H9 (cell line): ENCODE results near the gene APBB3. TPM values are rescaled to one million over a fixed set of nuclear protein-coding genes. Genes with fewer than 3 reads are reported as not detected.

ENCODE experiments used
- DNase-seq: peaks from one replicate; pipeline ENCODE4 v3.0.0-alpha.2; 2017
- H2AFZ ChIP-seq: one replicate; pipeline ENCODE4 v1.6.1; 2013; ENCODE audit warnings: mild to moderate bottlenecking, low read length, control low read depth, moderate library complexity
- H2AK5ac ChIP-seq: 2 replicates; pipeline ENCODE4 v1.6.1; 2013; ENCODE audit warnings: low read length, control low read depth, mixed read lengths; ENCODE audit not compliant: insufficient read length
- H2BK120ac ChIP-seq: one replicate; pipeline ENCODE4 v1.6.1; 2013; ENCODE audit warnings: low read depth, mild to moderate bottlenecking, low read length, control low read depth, inconsistent platforms; ENCODE audit not compliant: poor library complexity, severe bottlenecking
- H2BK12ac ChIP-seq: 2 replicates; pipeline ENCODE4 v1.6.1; 2013; ENCODE audit warnings: low read length, control low read depth, mixed read lengths, low read depth; ENCODE audit not compliant: insufficient read length
- H2BK15ac ChIP-seq: 2 replicates; pipeline ENCODE4 v1.6.1; 2013; ENCODE audit warnings: low read depth, low read length, control low read depth
- H2BK20ac ChIP-seq: one replicate; pipeline ENCODE4 v1.6.1; 2013; ENCODE audit warnings: low read depth, mild to moderate bottlenecking, low read length, control low read depth, inconsistent platforms; ENCODE audit not compliant: poor library complexity, severe bottlenecking
- H2BK5ac ChIP-seq: 2 replicates; pipeline ENCODE4 v1.6.1; 2013; ENCODE audit warnings: low read length, control low read depth, mixed read lengths; ENCODE audit not compliant: insufficient read length
- H3K14ac ChIP-seq: 2 replicates; pipeline ENCODE4 v1.6.1; 2013; ENCODE audit warnings: low read length, control low read depth; ENCODE audit not compliant: insufficient read depth
- H3K18ac ChIP-seq: 2 replicates; pipeline ENCODE4 v1.6.1; 2013; ENCODE audit warnings: low read depth, mild to moderate bottlenecking, mixed read lengths, low read length, control low read depth; ENCODE audit not compliant: insufficient read length
- H3K23ac ChIP-seq: 2 replicates; pipeline ENCODE4 v1.6.1; 2013; ENCODE audit warnings: low read length, control low read depth, mixed read lengths, low read depth; ENCODE audit not compliant: insufficient read length
- H3K23me2 ChIP-seq: 2 replicates; pipeline ENCODE4 v1.6.1; 2013; ENCODE audit warnings: low read depth, mild to moderate bottlenecking, mixed read lengths, low read length, control low read depth; ENCODE audit not compliant: insufficient read length, poor library complexity, severe bottlenecking
- H3K27ac ChIP-seq: 2 replicates; pipeline ENCODE4 v1.5.1; 2013; ENCODE audit warnings: low read length, control low read depth, mixed read lengths, low read depth; ENCODE audit not compliant: insufficient read length
- H3K27me3 ChIP-seq: 2 replicates; pipeline ENCODE4 v1.6.1; 2013; ENCODE audit warnings: low read length, control low read depth, inconsistent platforms; ENCODE audit not compliant: insufficient read depth
- H3K4ac ChIP-seq: 2 replicates; pipeline ENCODE4 v1.6.1; 2013; ENCODE audit warnings: low read depth, mild to moderate bottlenecking, control low read depth, inconsistent platforms, low read length, moderate library complexity
- H3K4me1 ChIP-seq: 2 replicates; pipeline ENCODE4 v1.6.1; 2013; ENCODE audit warnings: low read length, control low read depth, inconsistent platforms; ENCODE audit not compliant: insufficient read depth
- H3K4me2 ChIP-seq: 2 replicates; pipeline ENCODE4 v1.6.1; 2013; ENCODE audit warnings: low read length, control low read depth, mixed read lengths; ENCODE audit not compliant: insufficient read length, insufficient read depth
- H3K56ac ChIP-seq: 2 replicates; pipeline ENCODE4 v1.6.1; 2013; ENCODE audit warnings: low read depth, mild to moderate bottlenecking, mixed read lengths, low read length, control low read depth; ENCODE audit not compliant: insufficient read length
- H3K79me1 ChIP-seq: 2 replicates; pipeline ENCODE4 v1.6.1; 2013; ENCODE audit warnings: low read depth, mild to moderate bottlenecking, moderate library complexity, low read length, control low read depth, inconsistent platforms; ENCODE audit not compliant: insufficient read depth, poor library complexity, severe bottlenecking
- H3K79me2 ChIP-seq: 2 replicates; pipeline ENCODE4 v1.6.1; 2013; ENCODE audit warnings: low read length, control low read depth, inconsistent platforms; ENCODE audit not compliant: insufficient read depth
- H3K9ac ChIP-seq: 2 replicates; pipeline ENCODE4 v1.6.1; 2013; ENCODE audit warnings: low read length, control low read depth, mixed read lengths; ENCODE audit not compliant: insufficient read length; ENCODE audit errors: extremely low read depth
- H3K9me3 ChIP-seq: one replicate; pipeline ENCODE4 v1.6.1; 2013; ENCODE audit warnings: low read depth, low read length, inconsistent platforms; ENCODE audit not compliant: control insufficient read depth
- H3T11ph ChIP-seq: one replicate; pipeline ENCODE4 v1.6.1; 2013; ENCODE audit warnings: mild to moderate bottlenecking, low read length, control low read depth, inconsistent platforms
- H4K20me1 ChIP-seq: one replicate; pipeline ENCODE4 v1.6.1; 2013; ENCODE audit not compliant: control insufficient read depth, insufficient read length, insufficient read depth
- H4K5ac ChIP-seq: 2 replicates; pipeline ENCODE4 v1.6.1; 2013; ENCODE audit warnings: low read depth, mild to moderate bottlenecking, mixed read lengths, low read length, control low read depth; ENCODE audit not compliant: insufficient read length
- H4K8ac ChIP-seq: replicated peaks from 2 replicates; pipeline ENCODE4 v1.6.1; 2013; ENCODE audit warnings: low read length, control low read depth, mixed read lengths, low read depth; ENCODE audit not compliant: insufficient read length
- H4K91ac ChIP-seq: 2 replicates; pipeline ENCODE4 v1.6.1; 2013; ENCODE audit warnings: low read depth, mild to moderate bottlenecking, moderate library complexity, mixed read lengths, low read length, control low read depth; ENCODE audit not compliant: insufficient read length
- H3K27ac Mint-ChIP-seq, 3 experiments: 2 replicates in 2 of 3; 3 replicates in 1 of 3; pipeline ENCODE4 v1.8.0; 2020 to 2021; ENCODE audit warnings: mixed read lengths in 3 of 3, mild to moderate bottlenecking in 1 of 3, moderate library complexity in 1 of 3
- H3K27me3 Mint-ChIP-seq: 2 replicates; pipeline ENCODE4 v1.8.0; 2021; ENCODE audit warnings: low read depth, mild to moderate bottlenecking, moderate library complexity, mixed read lengths
- H3K36me3 Mint-ChIP-seq, 3 experiments: 2 replicates in 2 of 3; 3 replicates in 1 of 3; pipeline ENCODE4 v1.8.0; 2020 to 2021; ENCODE audit warnings: low read depth in 3 of 3, mixed read lengths in 3 of 3; ENCODE audit not compliant: insufficient read depth in 1 of 3
- H3K4me1 Mint-ChIP-seq, 2 experiments: 2 replicates each; pipeline ENCODE4 v1.8.0; 2020; ENCODE audit warnings: mixed read lengths in 2 of 2
- H3K4me3 Mint-ChIP-seq, 2 experiments: 2 replicates in 1 of 2; 3 replicates in 1 of 2; pipeline ENCODE4 v1.8.0; 2020 to 2021; ENCODE audit warnings: mild to moderate bottlenecking in 2 of 2, mixed read lengths in 2 of 2, moderate library complexity in 1 of 2
- H3K9me3 Mint-ChIP-seq, 2 experiments: 2 replicates in 1 of 2; 3 replicates in 1 of 2; pipeline ENCODE4 v1.8.0; 2020; ENCODE audit warnings: mild to moderate bottlenecking in 2 of 2, mixed read lengths in 2 of 2, moderate library complexity in 1 of 2
- WGBS: extraction: QIAGEN DNeasy Blood & Tissue Kit; methylation state at CpG from one replicate; pipeline ENCODE4 v1.1.7; 2013; ENCODE audit warnings: missing lambda C conversion rate, low lambda C conversion rate, mixed read lengths; ENCODE audit not compliant: insufficient read length; ENCODE audit errors: extremely low coverage; 5-methylcytosine and 5-hydroxymethylcytosine counted together
- total RNA-seq: library from RNA; stranded (reverse); gene quantifications from 2 replicates; pipeline ENCODE4 v1.2.1, GENCODE V29; 2021
- TF ChIP-seq, protein P1 (sequence below): fragments of 200-600 bp; sonication (generic); conservative IDR thresholded peaks from 3 replicates; pipeline ENCODE4 v1.8.0; 2021; ENCODE audit warnings: antibody characterized with exemption, mild to moderate bottlenecking

Gene APBB3
- total RNA-seq, 1 experiment from 2014 or later: 23.8 TPM

DNA sequence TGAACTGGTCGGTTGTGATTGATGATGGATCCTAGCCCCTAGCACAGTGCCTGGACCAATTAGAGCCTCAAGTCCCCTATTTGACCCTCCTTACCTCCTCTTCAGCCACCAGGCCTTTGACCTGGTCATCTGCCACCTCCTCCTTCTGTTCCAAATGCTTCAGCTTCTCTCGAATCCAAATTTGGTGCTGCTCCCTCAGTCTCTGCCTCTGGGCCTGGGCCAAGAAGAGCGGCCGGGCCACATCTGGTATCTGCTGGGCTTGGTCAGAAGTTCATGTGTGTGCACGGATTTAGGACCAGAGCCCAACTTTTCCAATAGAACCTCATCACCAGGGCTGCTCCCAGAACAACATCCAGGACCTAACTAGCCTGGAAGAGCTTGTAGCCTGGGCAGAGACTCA, 6.7 kb upstream of the APBB3 start:
- Histone ChIP-seq H3K9me3 (no peaks in the 10 kb centered on the region), H3K27me3 (no peaks in the 10 kb centered on the region), H2AK5ac (no peak overlapping the region), H2BK12ac (no peak overlapping the region), H4K8ac (no peak overlapping the region), H3K79me2 (no peaks in the 10 kb centered on the region), H3K23me2 (no peaks in the 10 kb centered on the region), H3K4ac (no peak overlapping the region), H3K27ac (no peak overlapping the region), H3T11ph (no peak overlapping the region), H2AFZ (no peak overlapping the region), H3K23ac (no peak overlapping the region), H3K4me1 (0 out of 2 replicates have a peak, but pooled peaks cover 2% of the 10 kb centered on the region), H3K18ac (no peak overlapping the region), H3K4me2 (no peak overlapping the region), H4K5ac (no peak overlapping the region), H3K14ac (no peak overlapping the region; the same call in 1 of the 2 replicates), H3K79me1 (no peaks in the 10 kb centered on the region), H2BK15ac (no peak overlapping the region), H4K91ac (no peak overlapping the region), H3K9ac (no peak overlapping the region), H2BK20ac (no peak overlapping the region), H2BK120ac (no peak overlapping the region), H4K20me1 (no peaks in the 10 kb centered on the region), H3K56ac (no peak overlapping the region), H2BK5ac (no peak overlapping the region)
- H3K4me3 Mint-ChIP-seq: no peak overlapping the region; a peak in 1 of 5 replicates
- DNase-seq: no peak
- H3K4me1 Mint-ChIP-seq: no peaks in the 10 kb centered on the region
- no CpG with 5 or more reads among the region's 5 CpGs for WGBS
- H3K27ac Mint-ChIP-seq: no peak overlapping the region
- TF ChIP-seq, protein P1, sequence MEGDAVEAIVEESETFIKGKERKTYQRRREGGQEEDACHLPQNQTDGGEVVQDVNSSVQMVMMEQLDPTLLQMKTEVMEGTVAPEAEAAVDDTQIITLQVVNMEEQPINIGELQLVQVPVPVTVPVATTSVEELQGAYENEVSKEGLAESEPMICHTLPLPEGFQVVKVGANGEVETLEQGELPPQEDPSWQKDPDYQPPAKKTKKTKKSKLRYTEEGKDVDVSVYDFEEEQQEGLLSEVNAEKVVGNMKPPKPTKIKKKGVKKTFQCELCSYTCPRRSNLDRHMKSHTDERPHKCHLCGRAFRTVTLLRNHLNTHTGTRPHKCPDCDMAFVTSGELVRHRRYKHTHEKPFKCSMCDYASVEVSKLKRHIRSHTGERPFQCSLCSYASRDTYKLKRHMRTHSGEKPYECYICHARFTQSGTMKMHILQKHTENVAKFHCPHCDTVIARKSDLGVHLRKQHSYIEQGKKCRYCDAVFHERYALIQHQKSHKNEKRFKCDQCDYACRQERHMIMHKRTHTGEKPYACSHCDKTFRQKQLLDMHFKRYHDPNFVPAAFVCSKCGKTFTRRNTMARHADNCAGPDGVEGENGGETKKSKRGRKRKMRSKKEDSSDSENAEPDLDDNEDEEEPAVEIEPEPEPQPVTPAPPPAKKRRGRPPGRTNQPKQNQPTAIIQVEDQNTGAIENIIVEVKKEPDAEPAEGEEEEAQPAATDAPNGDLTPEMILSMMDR: no peak
- no peaks in the 10 kb centered on the region for H3K9me3 Mint-ChIP-seq
- no peaks in the 10 kb centered on the region; the same call in 1 of the 2 replicates for H3K27me3 Mint-ChIP-seq
- H3K36me3 Mint-ChIP-seq: peaks cover 4 to 22% (median 18%) of the 10 kb centered on the region in 3 experiments; a peak in 6 of 7 replicates
